ENCODE measurements around the gene RFX3.

DNA sequence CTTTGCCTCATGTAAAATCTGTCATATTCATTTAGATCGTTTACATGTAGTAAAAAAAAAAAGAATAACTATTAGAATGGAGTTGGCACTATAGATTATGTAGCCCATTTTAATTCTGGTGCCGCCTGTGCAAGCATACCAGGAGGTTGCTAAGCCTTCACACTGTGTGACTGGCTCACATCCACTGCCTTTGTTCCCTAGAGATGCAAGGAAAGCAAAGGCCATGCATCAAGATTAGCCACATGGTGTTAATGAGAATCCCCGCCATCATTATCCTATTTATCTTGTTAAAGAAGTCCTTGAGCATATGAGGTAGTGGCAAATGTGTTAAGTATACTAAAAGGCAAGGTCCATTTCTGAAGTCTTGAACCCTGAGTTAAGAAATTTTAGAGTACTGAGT lies 279.6 kb downstream of the RFX3 start:
- TF ChIP-seq, protein P1, sequence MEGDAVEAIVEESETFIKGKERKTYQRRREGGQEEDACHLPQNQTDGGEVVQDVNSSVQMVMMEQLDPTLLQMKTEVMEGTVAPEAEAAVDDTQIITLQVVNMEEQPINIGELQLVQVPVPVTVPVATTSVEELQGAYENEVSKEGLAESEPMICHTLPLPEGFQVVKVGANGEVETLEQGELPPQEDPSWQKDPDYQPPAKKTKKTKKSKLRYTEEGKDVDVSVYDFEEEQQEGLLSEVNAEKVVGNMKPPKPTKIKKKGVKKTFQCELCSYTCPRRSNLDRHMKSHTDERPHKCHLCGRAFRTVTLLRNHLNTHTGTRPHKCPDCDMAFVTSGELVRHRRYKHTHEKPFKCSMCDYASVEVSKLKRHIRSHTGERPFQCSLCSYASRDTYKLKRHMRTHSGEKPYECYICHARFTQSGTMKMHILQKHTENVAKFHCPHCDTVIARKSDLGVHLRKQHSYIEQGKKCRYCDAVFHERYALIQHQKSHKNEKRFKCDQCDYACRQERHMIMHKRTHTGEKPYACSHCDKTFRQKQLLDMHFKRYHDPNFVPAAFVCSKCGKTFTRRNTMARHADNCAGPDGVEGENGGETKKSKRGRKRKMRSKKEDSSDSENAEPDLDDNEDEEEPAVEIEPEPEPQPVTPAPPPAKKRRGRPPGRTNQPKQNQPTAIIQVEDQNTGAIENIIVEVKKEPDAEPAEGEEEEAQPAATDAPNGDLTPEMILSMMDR (IDR thresholded peaks at IDR 0.05; ENCODE audit: insufficient read depth, low read depth, low read length), result no peak
- TF ChIP-seq EZH2 (IDR thresholded peaks at IDR 0.05; ENCODE audit: insufficient read depth, low read length), result no peak

All from astrocyte (in vitro differentiated cells and primary cell).